Measurements from ENCODE around the gene PRKAR2B. TPM values are rescaled to one million over a fixed set of nuclear protein-coding genes. Genes with fewer than 3 reads are reported as not detected.

Gene PRKAR2B
- total RNA-seq, 1 experiment from 2014 or later: 15.1 TPM

- H3K27me3 ChIP-seq (ENCODE audit: insufficient read depth, low read length): no peaks in the 10 kb centered on the region
- POLR2A ChIA-PET: no interaction called here
- RAD21 ChIA-PET (ENCODE audit: low non-redundant PET in 1 of 2, low total read pairs in 2 of 2, uncharacterized antibody in 2 of 2, unreplicated experiment in 2 of 2): no interaction called here
- 0 out of 4 replicates have a peak, but pooled peaks cover 0 to 3% of the 10 kb centered on the region in 2 experiments for H3K9me3 ChIP-seq (ENCODE audit: control insufficient read depth in 1 of 2, insufficient read depth in 1 of 2, low read depth in 1 of 2, low read length in 2 of 2)
- no peak for ATAC-seq
- H3K27ac ChIP-seq (ENCODE audit: low read depth, low read length): no peak overlapping the region
- no peak overlapping the region for H3K9ac ChIP-seq (ENCODE audit: low read length)
- no peaks in the 10 kb centered on the region for H3K79me2 ChIP-seq (ENCODE audit: insufficient read depth, low read length)
- H3K36me3 ChIP-seq (ENCODE audit: control insufficient read depth in 1 of 2, insufficient read depth in 2 of 2, low read length in 2 of 2): no peaks in the 10 kb centered on the region
- no peak overlapping the region for H3K4me2 ChIP-seq (ENCODE audit: low read length)
- TF ChIP-seq EGR1 (IDR thresholded peaks at IDR 0.05; ENCODE audit: low read depth) (no peak), SP1 (IDR thresholded peaks at IDR 0.05; ENCODE audit: low read depth) (no peak), POLR2AphosphoS5 (IDR thresholded peaks at IDR 0.05; ENCODE audit: low read depth, low read length) (no peak), MAX (IDR thresholded peaks at IDR 0.05) (no peak), RAD21 (IDR thresholded peaks at IDR 0.05; ENCODE audit: low read depth) (no peak), SRF (IDR thresholded peaks at IDR 0.05; ENCODE audit: low read depth) (no peak), ATF3 (IDR thresholded peaks at IDR 0.05) (no peak), TCF7L2 (IDR thresholded peaks at IDR 0.05; ENCODE audit: borderline replicate concordance, extremely low read depth, insufficient read depth, insufficient read length) (no peak), REST (IDR thresholded peaks at IDR 0.05; ENCODE audit: low read depth) (no peak), ELF1 (IDR thresholded peaks at IDR 0.05; ENCODE audit: borderline replicate concordance, low read depth) (no peak), EZH2 (IDR thresholded peaks at IDR 0.05) (no peak), ZBTB33 (IDR thresholded peaks at IDR 0.05; ENCODE audit: extremely low read depth, insufficient replicate concordance, low read length) (no peak)
- H3K4me1 ChIP-seq (ENCODE audit: control insufficient read depth in 1 of 2, insufficient read depth in 2 of 2, low read length in 2 of 2): peaks cover 0 to 8% of the 10 kb centered on the region in 2 experiments; a peak in 2 of 4 replicates
- no peaks in the 10 kb centered on the region for H3K9me2 ChIP-seq (ENCODE audit: insufficient read depth)
- CTCF ChIA-PET: no interaction called here
- DNase-seq (ENCODE audit: low read depth, low spot score): no peak
- intact Hi-C loops (cut with micrococcal nuclease): no loop called here
- H3K4me3 ChIP-seq (replicated peaks in 1 of 2; ENCODE audit: low read depth in 1 of 2, low read length in 2 of 2): no peak overlapping the region
- no peak overlapping the region for H2AFZ ChIP-seq (ENCODE audit: low read depth, low read length, poor library complexity, severe bottlenecking)
- no peaks in the 10 kb centered on the region for H4K20me1 ChIP-seq (ENCODE audit: insufficient read depth)
- BruUV-seq (replicated peaks): no TSS peak
Measured at GRCh38 chr7:107037717-107038603, 6.5 kb upstream of the PRKAR2B start.
